SK-N-SH (cell line): ENCODE results near the gene TEKT2. TPM values are rescaled to one million over a fixed set of nuclear protein-coding genes. Genes with fewer than 3 reads are reported as not detected.

Source experiments
- CTCF ChIA-PET: fragments of 300-600, 350-600 bp; formaldehyde crosslinking; extraction: SDS; loops from one replicate; lab custom pipeline; 2021; lab: Yijun Ruan, JAX
- POLR2A ChIA-PET: fragments of 350-600 bp; sonication (Branson Sonifier 250); formaldehyde crosslinking; extraction: SDS; loops from one replicate; lab custom pipeline; 2020; ENCODE audit warnings: antibody characterized with exemption, inconsistent platforms; lab: Yijun Ruan, JAX
- DNase-seq: peaks from one replicate; pipeline ENCODE4 v3.0.0; 2012
- H2AFZ ChIP-seq: fragments of 200-600 bp; sonication (generic); 2 replicates; pipeline ENCODE4 v1.8.1; 2016; ENCODE audit warnings: antibody characterized with exemption, mild to moderate bottlenecking, low read depth
- H3F3A ChIP-seq: fragments of 200-600 bp; sonication (generic); replicated peaks from 2 replicates; pipeline ENCODE3; 2016; ENCODE audit warnings: antibody characterized with exemption, mild to moderate bottlenecking; ENCODE audit not compliant: insufficient read depth
- H3K27ac ChIP-seq, 2 experiments: fragments of 200-500 bp in 1 of 2; fragments of 200-600 bp in 1 of 2; sonication (Bioruptor generic) in 1 of 2; sonication (generic), shearing (Covaris generic) in 1 of 2; 2 replicates each; pipeline versions ENCODE4 v1.5.1 to v1.6.1; 2014 to 2016; ENCODE audit warnings: low read depth in 2 of 2, inconsistent platforms in 1 of 2, low read length in 1 of 2, mild to moderate bottlenecking in 1 of 2, mixed read lengths in 1 of 2
- H3K27me3 ChIP-seq: fragments of 200-600 bp; sonication (generic), shearing (Covaris generic); 2 replicates; pipeline ENCODE4 v1.6.1; 2016; ENCODE audit warnings: mixed run types; ENCODE audit not compliant: insufficient read depth
- H3K36me3 ChIP-seq, 2 experiments: fragments of 200-500 bp in 1 of 2; fragments of 200-600 bp in 1 of 2; sonication (Bioruptor generic) in 1 of 2; sonication (generic) in 1 of 2; replicated peaks in 1 of 2; 2 replicates each; pipeline versions ENCODE3 to v1.5.1; 2014 to 2016; ENCODE audit warnings: low read length in 1 of 2, mild to moderate bottlenecking in 1 of 2; ENCODE audit not compliant: insufficient read depth in 2 of 2, control insufficient read depth in 1 of 2
- H3K4me1 ChIP-seq, 2 experiments: fragments of 200-500 bp in 1 of 2; fragments of 200-600 bp in 1 of 2; sonication (Bioruptor generic) in 1 of 2; sonication (generic), shearing (Covaris generic) in 1 of 2; 2 replicates each; pipeline versions ENCODE4 v1.5.1 to v1.6.1; 2014 to 2016; ENCODE audit warnings: low read depth in 1 of 2, low read length in 1 of 2, mixed run types in 1 of 2; ENCODE audit not compliant: insufficient read depth in 2 of 2, control insufficient read depth in 1 of 2
- H3K4me2 ChIP-seq: fragments of 200-600 bp; sonication (generic), shearing (Covaris generic); 2 replicates; pipeline ENCODE4 v1.6.1; 2017; ENCODE audit warnings: mixed run types
- H3K4me3 ChIP-seq, 2 experiments: fragments of 200-500 bp in 1 of 2; fragments of 200-600 bp in 1 of 2; sonication (Bioruptor generic) in 1 of 2; sonication (generic), shearing (Covaris generic) in 1 of 2; 2 replicates each; pipeline versions ENCODE4 v1.5.1 to v1.8.1; 2014 to 2016; ENCODE audit warnings: low read depth in 2 of 2, inconsistent platforms in 1 of 2, low read length in 1 of 2, mild to moderate bottlenecking in 1 of 2, mixed read lengths in 1 of 2, moderate library complexity in 1 of 2
- H3K79me2 ChIP-seq: fragments of 200-600 bp; sonication (generic); 2 replicates; pipeline ENCODE4 v1.8.1; 2017; ENCODE audit warnings: mild to moderate bottlenecking; ENCODE audit not compliant: insufficient read depth
- H3K9ac ChIP-seq: fragments of 200-600 bp; sonication (generic); 2 replicates; pipeline ENCODE4 v1.6.1; 2017; ENCODE audit warnings: mixed run types
- H3K9me2 ChIP-seq: fragments of 200-600 bp; sonication (generic); 2 replicates; pipeline ENCODE4 v1.6.1; 2017; ENCODE audit warnings: mixed run types
- H3K9me3 ChIP-seq: fragments of 200-600 bp; sonication (generic); 2 replicates; pipeline ENCODE4 v1.6.1; 2017; ENCODE audit warnings: mixed run types, mild to moderate bottlenecking, moderate library complexity
- H4K20me1 ChIP-seq: fragments of 200-600 bp; sonication (generic); 2 replicates; pipeline ENCODE4 v1.6.1; 2017; ENCODE audit warnings: mild to moderate bottlenecking, mixed run types; ENCODE audit not compliant: insufficient read depth
- CTCF ChIP-seq: fragments of 200-600 bp; sonication (generic); IDR thresholded peaks from 2 replicates; pipeline ENCODE4 v1.6.1; 2017; ENCODE audit warnings: antibody characterized with exemption, mild to moderate bottlenecking, moderate library complexity
- FOXJ3 ChIP-seq: sonication (generic); formaldehyde crosslinking; IDR thresholded peaks from 2 replicates; pipeline ENCODE4 v1.5.1; 2020; ENCODE audit warnings: mild to moderate bottlenecking, missing genetic modification reagents
- FOXM1 ChIP-seq: IDR thresholded peaks from 2 replicates; pipeline ENCODE4 v1.4.0; 2012; ENCODE audit warnings: low read depth, mild to moderate bottlenecking
- IRF3 ChIP-seq: fragments of 150-350 bp; IDR thresholded peaks from 2 replicates; pipeline ENCODE4 v1.6.1; 2016; ENCODE audit warnings: mild to moderate bottlenecking, low read depth, low read length
- MEF2A ChIP-seq: IDR thresholded peaks from 2 replicates; pipeline ENCODE4 v1.4.0; 2012; ENCODE audit warnings: low read depth, borderline replicate concordance
- NFIC ChIP-seq: IDR thresholded peaks from 2 replicates; pipeline ENCODE4 v1.4.0; 2012; ENCODE audit warnings: borderline replicate concordance
- RAD21 ChIP-seq: IDR thresholded peaks from 2 replicates; pipeline ENCODE4 v1.6.1; 2012; ENCODE audit warnings: mild to moderate bottlenecking, low read length
- RCOR1 ChIP-seq: fragments of 150-350 bp; IDR thresholded peaks from 2 replicates; pipeline ENCODE4 v1.6.1; 2017; ENCODE audit warnings: antibody characterized with exemption, low read length
- RFX5 ChIP-seq: IDR thresholded peaks from 2 replicates; pipeline ENCODE4 v1.6.1; 2012; ENCODE audit warnings: mild to moderate bottlenecking, improper control_type of control experiment, low read length
- TCF12 ChIP-seq: IDR thresholded peaks from 2 replicates; pipeline ENCODE4 v1.4.0; 2012
- TEAD4 ChIP-seq: IDR thresholded peaks from 2 replicates; pipeline ENCODE4 v1.4.0; 2012; ENCODE audit warnings: mild to moderate bottlenecking, borderline replicate concordance; ENCODE audit not compliant: insufficient read depth
- USF2 ChIP-seq: fragments of 150-350 bp; IDR thresholded peaks from 2 replicates; pipeline ENCODE4 v1.6.1; 2017; ENCODE audit warnings: antibody characterized with exemption, low read length, low read depth, borderline replicate concordance
- WGBS: methylation state at CpG from one replicate; pipeline ENCODE4 v1.1.6; 2017; ENCODE audit warnings: low lambda C conversion rate; 5-methylcytosine and 5-hydroxymethylcytosine counted together
- polyA plus RNA-seq, 3 experiments: library from polyadenylated mRNA; depleted of rRNA; stranded (reverse); fragments of >200 nt; gene quantifications; 2 replicates each; pipeline ENCODE4 v1.2.3, GENCODE V29; 2012

TEKT2 gene
- polyA plus RNA-seq, 1 of the 3 experiments (the other 2 are of a cell fraction): 1.2 TPM

DNA sequence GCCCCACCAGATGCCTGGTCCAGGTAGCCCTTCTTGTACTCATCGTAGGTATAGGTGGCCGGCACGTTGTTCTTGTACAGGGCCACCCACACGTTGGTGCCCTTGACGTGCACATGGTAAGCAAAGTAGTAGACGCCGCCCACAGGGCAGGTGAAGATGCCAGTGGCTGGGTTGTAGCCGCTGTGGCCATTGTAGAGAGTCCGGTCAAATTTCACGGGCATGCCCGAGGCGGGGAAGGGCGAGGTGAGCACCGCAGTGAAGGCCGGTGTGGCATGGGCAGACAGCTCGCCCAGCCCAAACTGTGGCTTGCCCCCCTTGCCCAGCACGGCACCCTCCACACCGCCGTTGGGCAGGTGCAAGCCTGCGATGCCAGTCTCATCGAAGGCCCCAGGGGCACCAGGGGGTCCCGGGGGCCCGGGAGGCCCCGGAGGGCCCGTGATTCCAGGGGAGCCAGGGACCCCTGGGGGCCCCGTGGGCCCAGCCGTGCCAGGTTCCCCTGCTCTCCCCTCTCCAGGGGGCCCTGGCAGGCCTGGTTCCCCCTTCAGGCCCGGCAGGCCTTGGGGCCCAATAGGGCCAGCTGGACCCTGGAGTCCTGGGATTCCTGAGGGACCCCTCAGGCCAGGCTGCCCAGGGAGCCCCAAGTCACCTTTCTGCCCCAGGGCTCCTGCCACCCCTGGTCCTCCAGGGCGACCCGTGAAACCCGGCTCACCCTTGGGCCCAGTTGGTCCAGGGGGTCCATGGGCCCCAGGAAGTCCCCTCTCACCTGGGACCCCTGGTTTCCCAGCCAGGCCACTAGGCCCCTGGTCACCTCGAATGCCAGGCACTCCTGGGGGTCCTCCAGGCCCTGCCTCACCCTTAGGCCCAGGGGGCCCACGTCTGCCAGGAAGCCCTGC is 14.0 kb downstream of the TEKT2 start (continued):
- TF ChIP-seq RCOR1 (no peak), TCF12 (no peak), USF2 (no peak), IRF3 (no peak), NFIC (no peak), MEF2A (no peak)

- whole genome bisulfite sequencing: no CpG with 5 or more reads among the region's 13 CpGs
These were observed 14.9 kb downstream of the TEKT2 start for GRCh38 chr1:36098650-36099365.

More at GRCh38 chr1:36098650-36099365, 14.9 kb downstream of the TEKT2 start:
- H3K79me2 ChIP-seq: no peaks in the 10 kb centered on the region
- H3F3A ChIP-seq: peaks cover 17% of the 10 kb centered on the region
- peaks cover 0 to 49% of the 10 kb centered on the region in 2 experiments; a peak in 2 of 4 replicates for H3K4me1 ChIP-seq
- ChIA-PET CTCF (interaction anchor here (1.2 to 32.6 kb wide), 5 partner anchors 12 to 188 kb away, joined by 5 to 700 read pairs (median 11); partner anchors contain the start of gene AGO3), POLR2A (no interaction called here)
- no peaks in the 10 kb centered on the region for H3K27me3 ChIP-seq
- H3K4me2 ChIP-seq: no peak overlapping the region
- H2AFZ ChIP-seq: peak overlapping the region; percentile 78; the same call in 1 of the 2 replicates
- no peaks in the 10 kb centered on the region for H3K9me3 ChIP-seq
- H4K20me1 ChIP-seq: no peaks in the 10 kb centered on the region
- H3K4me3 ChIP-seq: no peak overlapping the region
- no peak for TF ChIP-seq RAD21
- no peak for TF ChIP-seq TCF12
- no peak for TF ChIP-seq NFIC
- TF ChIP-seq FOXJ3: no peak
- no peak for TF ChIP-seq FOXM1
- no peak for TF ChIP-seq CTCF
- no peak for TF ChIP-seq USF2
- no peak for TF ChIP-seq TEAD4
- no peak for TF ChIP-seq RFX5
- no peaks in the 10 kb centered on the region for H3K9me2 ChIP-seq
- no peak for DNase-seq
- peaks cover 4 to 24% of the 10 kb centered on the region in 2 experiments for H3K36me3 ChIP-seq
- H3K9ac ChIP-seq: no peak overlapping the region
- peak overlapping the region in 1 of 2 experiments; percentile 12; a peak in 1 of 4 replicates for H3K27ac ChIP-seq
